HEK293 (cell line): ENCODE measurements around the gene FOXS1.

Experiments used
- CTCF ChIP-seq: fragments of 450-650 bp; formaldehyde crosslinking; IDR thresholded peaks from 2 replicates; pipeline ENCODE4 v1.5.1; 2016; ENCODE audit warnings: missing biosample characterization, missing genetic modification characterization
- KLF1 ChIP-seq: fragments of 450-650 bp; formaldehyde crosslinking; IDR thresholded peaks from 2 replicates; pipeline ENCODE4 v1.5.1; 2016; ENCODE audit warnings: missing biosample characterization, missing genetic modification characterization
- KLF7 ChIP-seq: fragments of 450-650 bp; formaldehyde crosslinking; IDR thresholded peaks from 2 replicates; pipeline ENCODE4 v1.5.1; 2016; ENCODE audit warnings: missing biosample characterization, missing genetic modification characterization, borderline replicate concordance
- REST ChIP-seq: fragments of 450-650 bp; formaldehyde crosslinking; IDR thresholded peaks from 2 replicates; pipeline ENCODE4 v1.5.1; 2016; ENCODE audit warnings: missing biosample characterization, missing genetic modification characterization
- YY1 ChIP-seq: fragments of 450-650 bp; formaldehyde crosslinking; IDR thresholded peaks from 2 replicates; pipeline ENCODE4 v1.5.1; 2018; ENCODE audit warnings: missing biosample characterization, missing genetic modification characterization
- ZNF24 ChIP-seq: fragments of 450-650 bp; formaldehyde crosslinking; IDR thresholded peaks from 2 replicates; pipeline ENCODE4 v1.5.1; 2016; ENCODE audit warnings: missing biosample characterization, missing genetic modification characterization
- ZNF26 ChIP-seq: fragments of 450-650 bp; formaldehyde crosslinking; IDR thresholded peaks from 2 replicates; pipeline ENCODE4 v1.5.1; 2016; ENCODE audit warnings: missing biosample characterization, missing genetic modification characterization
- ZNF274 ChIP-seq, 2 experiments: fragments of 200-500 bp in 1 of 2; fragments of 450-650 bp in 1 of 2; sonication (Bioruptor generic) in 1 of 2; formaldehyde crosslinking in 1 of 2; IDR thresholded peaks; 2 replicates each; pipeline versions ENCODE4 v1.5.1 to v1.6.1; 2014 to 2016; ENCODE audit warnings: borderline replicate concordance in 1 of 2, inconsistent platforms in 1 of 2, low read length in 1 of 2, missing biosample characterization in 1 of 2, missing genetic modification characterization in 1 of 2
- ZNF335 ChIP-seq: fragments of 450-650 bp; formaldehyde crosslinking; conservative IDR thresholded peaks from 2 replicates; pipeline ENCODE4 v1.5.1; 2016; ENCODE audit warnings: missing biosample characterization, missing genetic modification characterization

GRCh38 chr20:31833130-31833930, 12.1 kb downstream of the FOXS1 start:
- no peak for TF ChIP-seq ZNF24 (tag by site-specific recombination)
- no peak for TF ChIP-seq ZNF26 (tag by site-specific recombination)
- no peak for TF ChIP-seq REST
- no peak for TF ChIP-seq KLF7 (tag by site-specific recombination)
- peak; percentile 64 for TF ChIP-seq CTCF (tag by site-specific recombination)
- TF ChIP-seq YY1 (tag by site-specific recombination) = no peak
- TF ChIP-seq ZNF274 (IDR thresholded peaks at IDR 0.05; ENCODE audit: low read length) = no peak
- no peak for TF ChIP-seq ZNF274 (tag by site-specific recombination; IDR thresholded peaks at IDR 0.05; ENCODE audit: borderline replicate concordance)
- TF ChIP-seq KLF1 (tag by site-specific recombination) = no peak
- no peak for TF ChIP-seq ZNF335 (tag by site-specific recombination)
